Gastrocnemius medialis (tissue), 4 donors: ENCODE data around the gene ARHGEF11. TPM values are rescaled to one million over a fixed set of nuclear protein-coding genes. Genes with fewer than 3 reads are reported as not detected.
A peak's percentile ranks its signal among the peaks of the same experiment; 100 is the strongest.

Source experiments
- ATAC-seq, 2 donors: fragments of 150-250 bp; one replicate each; pipeline ENCODE4 v1.9.1; 2016
- DNase-seq, 2 donors: peaks; one replicate each; pipeline ENCODE4 v3.0.0-alpha.2; 2019
- H3K27ac ChIP-seq, 4 donors: fragments of 200-600 bp; sonication (generic); 1 replicate in 1 of 4; 2 replicates in 3 of 4; pipeline ENCODE4 v1.5.1; 2016 to 2018; ENCODE audit warnings: mild to moderate bottlenecking in 2 of 4, moderate library complexity in 1 of 4
- H3K27me3 ChIP-seq, 3 donors: fragments of 200-600 bp; sonication (generic) in 2 of 3; 1 replicate in 1 of 3; 2 replicates in 2 of 3; pipeline versions ENCODE4 v1.5.1 to v1.6.0; 2016 to 2019; ENCODE audit warnings: mild to moderate bottlenecking in 1 of 3, moderate library complexity in 1 of 3
- H3K36me3 ChIP-seq, 2 donors: fragments of 200-600 bp; sonication (generic) in 1 of 2; one replicate each; pipeline ENCODE4 v1.5.1; 2017 to 2018
- H3K4me1 ChIP-seq, 2 donors: fragments of 200-600 bp; sonication (generic) in 1 of 2; one replicate each; pipeline ENCODE4 v1.5.1; 2016 to 2017; ENCODE audit warnings: mild to moderate bottlenecking in 2 of 2
- H3K4me3 ChIP-seq, 4 donors: fragments of 200-600 bp; sonication (generic) in 3 of 4; 1 replicate in 1 of 4; 2 replicates in 3 of 4; pipeline ENCODE4 v1.5.1; 2016 to 2019; ENCODE audit warnings: mild to moderate bottlenecking in 2 of 4
- H3K9me3 ChIP-seq, 3 donors: fragments of 200-600 bp; sonication (generic) in 2 of 3; 1 replicate in 1 of 3; 2 replicates in 2 of 3; pipeline ENCODE4 v1.5.1; 2016 to 2019
- POLR2A ChIP-seq, 2 donors: fragments of 450-650 bp; IDR thresholded peaks; one replicate each; pipeline ENCODE4 v1.6.1; 2017; ENCODE audit warnings: antibody characterized with exemption in 2 of 2, mild to moderate bottlenecking in 2 of 2, moderate library complexity in 2 of 2
- in situ Hi-C, 4 donors: fragments of 200-750 bp; cut with MboI; loops; one replicate each; pipeline versions ENCODE4 v1.15.0 to v1.8.0; 2017; ENCODE audit warnings: low sequenced_read_pairs in 4 of 4
- intact Hi-C: fragments of 100-400 bp; cut with DNase I; formaldehyde crosslinking; loops from one replicate; pipeline ENCODE4 v1.15.1; 2023; ENCODE audit warnings: low total_unique reads
- total RNA-seq, 4 donors: library from RNA; depleted of rRNA; stranded (reverse); fragments of >200 nt; gene quantifications; one replicate each; pipeline versions ENCODE4 v1.1.0 to v1.2.3, GENCODE V29; 2016
- TF ChIP-seq, protein P1 (sequence below), 5 experiments: fragments of 450-650 bp in 3 of 5; fragments of 200-600 bp in 2 of 5; sonication (generic) in 2 of 5; IDR thresholded peaks in 4 of 5; conservative IDR thresholded peaks in 1 of 5; 1 replicate in 4 of 5; 2 replicates in 1 of 5; pipeline ENCODE4 v1.5.1; 2016 to 2019; ENCODE audit warnings: antibody characterized with exemption in 5 of 5, mild to moderate bottlenecking in 3 of 5, moderate library complexity in 3 of 5

ARHGEF11 gene
- total RNA-seq, 4 donors from 2014 or later: 19.5 to 33.4 (median 27.7) TPM

GRCh38 chr1:157091668-157092273 lies 46.2 kb upstream of the ARHGEF11 start:
- Histone ChIP-seq H3K27me3 (no peaks in the 10 kb centered on the region), H3K4me3 (no peak overlapping the region), H3K36me3 (no peaks in the 10 kb centered on the region), H3K27ac (no peak overlapping the region), H3K4me1 (no peaks in the 10 kb centered on the region), H3K9me3 (no peaks in the 10 kb centered on the region)
- in situ Hi-C loops (loop anchor here in 3 of 4 donors (5.0 kb wide), 2 partner anchors 61 to 71 kb away; no protein-coding TSS in a partner anchor), intact Hi-C loops (no loop called here)
- no peak for ATAC-seq
- TF ChIP-seq POLR2A (IDR thresholded peaks at IDR 0.05): no peak
- TF ChIP-seq, protein P1, sequence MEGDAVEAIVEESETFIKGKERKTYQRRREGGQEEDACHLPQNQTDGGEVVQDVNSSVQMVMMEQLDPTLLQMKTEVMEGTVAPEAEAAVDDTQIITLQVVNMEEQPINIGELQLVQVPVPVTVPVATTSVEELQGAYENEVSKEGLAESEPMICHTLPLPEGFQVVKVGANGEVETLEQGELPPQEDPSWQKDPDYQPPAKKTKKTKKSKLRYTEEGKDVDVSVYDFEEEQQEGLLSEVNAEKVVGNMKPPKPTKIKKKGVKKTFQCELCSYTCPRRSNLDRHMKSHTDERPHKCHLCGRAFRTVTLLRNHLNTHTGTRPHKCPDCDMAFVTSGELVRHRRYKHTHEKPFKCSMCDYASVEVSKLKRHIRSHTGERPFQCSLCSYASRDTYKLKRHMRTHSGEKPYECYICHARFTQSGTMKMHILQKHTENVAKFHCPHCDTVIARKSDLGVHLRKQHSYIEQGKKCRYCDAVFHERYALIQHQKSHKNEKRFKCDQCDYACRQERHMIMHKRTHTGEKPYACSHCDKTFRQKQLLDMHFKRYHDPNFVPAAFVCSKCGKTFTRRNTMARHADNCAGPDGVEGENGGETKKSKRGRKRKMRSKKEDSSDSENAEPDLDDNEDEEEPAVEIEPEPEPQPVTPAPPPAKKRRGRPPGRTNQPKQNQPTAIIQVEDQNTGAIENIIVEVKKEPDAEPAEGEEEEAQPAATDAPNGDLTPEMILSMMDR (IDR thresholded peaks at IDR 0.05 in 4 of 5, conservative IDR thresholded peaks at IDR 0.05 in 1 of 5): no peak
- DNase-seq: no peak

DNA sequence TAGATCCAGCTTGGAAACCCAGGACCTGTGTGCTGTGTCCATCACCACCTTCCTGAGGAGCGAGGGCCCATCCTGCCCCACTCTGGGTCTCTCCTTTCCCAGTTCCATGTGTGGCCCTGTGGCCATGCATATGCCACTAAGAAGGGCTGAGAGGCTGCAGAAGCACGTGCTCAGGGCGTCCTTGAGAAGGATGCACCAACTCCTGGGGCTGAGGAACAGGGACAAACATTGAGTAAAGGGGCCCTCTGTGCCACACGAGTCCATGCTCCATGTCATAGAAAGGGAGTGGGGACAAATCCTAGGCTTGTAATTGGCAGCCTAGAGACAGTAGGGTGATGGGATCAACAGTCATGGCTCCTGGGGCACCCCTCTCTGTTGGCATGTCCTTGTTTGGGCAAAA lies 45.6 kb upstream of the ARHGEF11 start:
- ATAC-seq (no peak), DNase-seq (no peak)
- no peak for TF ChIP-seq POLR2A (IDR thresholded peaks at IDR 0.05)
- TF ChIP-seq, protein P1 (IDR thresholded peaks at IDR 0.05 in 4 of 5, conservative IDR thresholded peaks at IDR 0.05 in 1 of 5): no peak
- in situ Hi-C loops: loop anchor here in 3 of 4 donors (5.0 kb wide), 2 partner anchors 61 to 71 kb away; no protein-coding TSS in a partner anchor
- Histone ChIP-seq H3K4me1 (no peaks in the 10 kb centered on the region), H3K4me3 (no peak overlapping the region), H3K27ac (no peak overlapping the region), H3K9me3 (no peaks in the 10 kb centered on the region), H3K36me3 (no peaks in the 10 kb centered on the region), H3K27me3 (no peaks in the 10 kb centered on the region)
- intact Hi-C loops: no loop called here

- Histone ChIP-seq H3K27me3 (no peaks in the 10 kb centered on the region), H3K4me3 (no peak overlapping the region), H3K36me3 (no peaks in the 10 kb centered on the region), H3K9me3 (no peaks in the 10 kb centered on the region), H3K27ac (no peak overlapping the region), H3K4me1 (no peaks in the 10 kb centered on the region)
- intact Hi-C loops: loop anchor here (1.0 kb wide), 1 partner anchor 66 kb away; no protein-coding TSS in a partner anchor
- TF ChIP-seq, protein P1 (IDR thresholded peaks at IDR 0.05 in 4 of 5, conservative IDR thresholded peaks at IDR 0.05 in 1 of 5): no peak
- TF ChIP-seq POLR2A (IDR thresholded peaks at IDR 0.05): no peak
- no peak for ATAC-seq
- DNase-seq: no peak
- in situ Hi-C loops: loop anchor here in 3 of 4 donors (5.0 kb wide), 2 partner anchors 62 to 72 kb away; no protein-coding TSS in a partner anchor
These were observed 45.2 kb upstream of the ARHGEF11 start for GRCh38 chr1:157090771-157091170.

DNA sequence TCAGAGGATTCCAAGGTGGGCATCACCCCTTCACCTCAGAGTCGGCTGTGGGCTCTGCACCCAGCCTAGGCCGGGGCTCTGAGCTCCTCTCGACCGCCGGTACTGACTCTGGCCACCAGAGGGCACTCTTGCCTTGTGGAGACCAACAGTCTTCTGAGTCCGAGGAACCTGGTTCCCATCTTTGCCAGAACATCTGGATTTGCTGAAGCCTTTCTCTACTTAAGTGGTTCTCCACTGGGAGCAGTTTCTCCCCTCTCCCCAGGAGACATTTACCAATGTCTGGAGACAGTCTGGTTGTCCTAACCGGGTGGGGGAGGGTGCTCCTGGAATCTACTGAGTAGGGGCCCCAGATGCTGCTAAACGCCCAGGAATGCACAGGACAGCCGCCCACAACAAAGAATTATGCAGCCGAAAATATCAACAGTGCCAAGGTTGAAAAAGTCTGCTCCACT lies 44.7 kb upstream of the ARHGEF11 start:
- intact Hi-C loops: loop anchor here (1.0 kb wide), 1 partner anchor 66 kb away; no protein-coding TSS in a partner anchor
- in situ Hi-C loops: loop anchor here in 3 of 4 donors (5.0 kb wide), 2 partner anchors 62 to 72 kb away; no protein-coding TSS in a partner anchor
- no peaks in the 10 kb centered on the region for H3K9me3 ChIP-seq

More for the DNA sequence above, 44.7 kb upstream of the ARHGEF11 start:
- no peaks in the 10 kb centered on the region for H3K27me3 ChIP-seq
- no peaks in the 10 kb centered on the region for H3K4me1 ChIP-seq
- ATAC-seq (peak; percentile 75 to 83), DNase-seq (peak; percentile 63 to 69)
- H3K4me3 ChIP-seq: no peak overlapping the region
- no peak for TF ChIP-seq POLR2A (IDR thresholded peaks at IDR 0.05)
- TF ChIP-seq, protein P1 (IDR thresholded peaks at IDR 0.05 in 4 of 5, conservative IDR thresholded peaks at IDR 0.05 in 1 of 5): peak; percentile 77 to 96 (median 91)
- no peaks in the 10 kb centered on the region for H3K36me3 ChIP-seq
- H3K27ac ChIP-seq: no peak overlapping the region
